Prostate gland (tissue), 2 donors: ENCODE data around the gene SPON2. TPM values are rescaled to one million over a fixed set of nuclear protein-coding genes. Genes with fewer than 3 reads are reported as not detected.
A peak's percentile ranks its signal among the peaks of the same experiment; 100 is the strongest.

Experiments used
- DNase-seq: peaks from one replicate; pipeline ENCODE4 v3.0.0-alpha.2; 2019; ENCODE audit warnings: low spot score
- H3K27ac ChIP-seq, 2 donors: fragments of 200-600 bp; sonication (generic); 2 replicates each; pipeline ENCODE4 v1.5.1; 2017 to 2019
- H3K27me3 ChIP-seq: fragments of 200-600 bp; sonication (generic); replicated peaks from 2 replicates; pipeline ENCODE4 v1.5.1; 2019; ENCODE audit not compliant: insufficient read depth
- H3K36me3 ChIP-seq, 2 donors: fragments of 200-600 bp; sonication (generic); 1 replicate in 1 of 2; 2 replicates in 1 of 2; pipeline versions ENCODE4 v1.5.1 to v1.8.1; 2017 to 2019
- H3K4me1 ChIP-seq: fragments of 200-600 bp; sonication (generic); replicated peaks from 2 replicates; pipeline ENCODE4 v1.5.1; 2019
- H3K4me3 ChIP-seq, 2 donors: fragments of 200-600 bp; sonication (generic); 2 replicates each; pipeline ENCODE4 v1.5.1; 2017 to 2019
- H3K9me3 ChIP-seq: fragments of 200-600 bp; sonication (generic); 2 replicates; pipeline ENCODE4 v1.5.1; 2017
- CTCF ChIP-seq, 4 experiments: fragments of 200-600 bp in 2 of 4; fragments of 450-650 bp in 2 of 4; sonication (generic) in 2 of 4; IDR thresholded peaks; 1 replicate in 3 of 4; 2 replicates in 1 of 4; pipeline ENCODE4 v1.5.1; 2016 to 2019; ENCODE audit warnings: antibody characterized with exemption in 4 of 4, mild to moderate bottlenecking in 2 of 4, moderate library complexity in 2 of 4
- POLR2A ChIP-seq: fragments of 450-650 bp; IDR thresholded peaks from one replicate; pipeline ENCODE4 v1.6.1; 2016; ENCODE audit warnings: antibody characterized with exemption, mild to moderate bottlenecking
- POLR2AphosphoS5 ChIP-seq: sonication (generic); formaldehyde crosslinking; IDR thresholded peaks from one replicate; pipeline ENCODE4 v1.6.1; 2017; ENCODE audit warnings: antibody characterized with exemption
- WGBS: methylation state at CpG from one replicate; pipeline ENCODE4 v1.1.5; 2018; 5-methylcytosine and 5-hydroxymethylcytosine counted together
- intact Hi-C: fragments of 100-400 bp; cut with DNase I; formaldehyde crosslinking; loops from one replicate; pipeline ENCODE4 v1.14.2; 2022
- total RNA-seq, 2 donors: library from RNA; depleted of rRNA; stranded (reverse); fragments of >200 nt; gene quantifications; one replicate each; pipeline ENCODE4 v1.1.0, GENCODE V29; 2016

SPON2 gene
- total RNA-seq, 2 donors from 2014 or later: 107 to 134 TPM

- TF ChIP-seq POLR2A: no peak
- no peak for TF ChIP-seq CTCF (IDR thresholded peaks at IDR 0.05)
- no peak overlapping the region for H3K4me3 ChIP-seq
- H3K27me3 ChIP-seq: no peaks in the 10 kb centered on the region
- 41% methylated on average over 31 of the region's 31 CpGs for WGBS
- H3K36me3 ChIP-seq: peaks cover 0 to 2% of the 10 kb centered on the region in 2 donors
- no peaks in the 10 kb centered on the region for H3K9me3 ChIP-seq
- DNase-seq: peak; percentile 41
- H3K27ac ChIP-seq: peak overlapping the region; percentile 74 to 94
- intact Hi-C loops: no loop called here
- peaks cover 55% of the 10 kb centered on the region for H3K4me1 ChIP-seq
These were observed 36.8 kb upstream of the SPON2 start for GRCh38 chr4:1208970-1209704.

- peak overlapping the region; percentile 74 to 94 for H3K27ac ChIP-seq
- peaks cover 52% of the 10 kb centered on the region for H3K4me1 ChIP-seq
- H3K27me3 ChIP-seq: no peaks in the 10 kb centered on the region
- 53% methylated on average over 37 of the region's 37 CpGs for WGBS
- no peak overlapping the region for H3K4me3 ChIP-seq
- no peak for DNase-seq
- no peaks in the 10 kb centered on the region for H3K9me3 ChIP-seq
- intact Hi-C loops: no loop called here
- no peak for TF ChIP-seq CTCF (IDR thresholded peaks at IDR 0.05)
- no peak for TF ChIP-seq POLR2A
- no peak for TF ChIP-seq POLR2AphosphoS5
- H3K36me3 ChIP-seq: no peaks in the 10 kb centered on the region
These were observed 36.0 kb upstream of the SPON2 start for GRCh38 chr4:1208266-1208961.

- TF ChIP-seq POLR2A: no peak
- no peak for TF ChIP-seq CTCF (IDR thresholded peaks at IDR 0.05)
- no peak for TF ChIP-seq POLR2AphosphoS5
These were observed 35.4 kb upstream of the SPON2 start for GRCh38 chr4:1207603-1208265.

GRCh38 chr4:1207157-1207470, 34.7 kb upstream of the SPON2 start:
- peaks cover 39% of the 10 kb centered on the region for H3K4me1 ChIP-seq
- 94% methylated on average over 12 of the region's 12 CpGs for WGBS
- H3K4me3 ChIP-seq: no peak overlapping the region
- no peak for TF ChIP-seq CTCF (IDR thresholded peaks at IDR 0.05)
- no peak for TF ChIP-seq POLR2AphosphoS5
- TF ChIP-seq POLR2A: no peak
- no peaks in the 10 kb centered on the region for H3K9me3 ChIP-seq
- intact Hi-C loops: no loop called here
- DNase-seq: no peak
- H3K27ac ChIP-seq: no peak overlapping the region
- H3K27me3 ChIP-seq: no peaks in the 10 kb centered on the region
- H3K36me3 ChIP-seq: no peaks in the 10 kb centered on the region

More at GRCh38 chr4:1207603-1208265, 35.4 kb upstream of the SPON2 start:
- 76% methylated on average over 31 of the region's 31 CpGs for WGBS
- H3K27ac ChIP-seq: peak overlapping the region in 1 of 2 donors; percentile 94
- intact Hi-C loops: no loop called here
- no peaks in the 10 kb centered on the region for H3K9me3 ChIP-seq
- no peak for DNase-seq
- H3K4me3 ChIP-seq: no peak overlapping the region
- peaks cover 45% of the 10 kb centered on the region for H3K4me1 ChIP-seq
- H3K36me3 ChIP-seq: no peaks in the 10 kb centered on the region
- no peaks in the 10 kb centered on the region for H3K27me3 ChIP-seq
